NB4 (cell line): ENCODE data around the gene PRKG1.
A peak's percentile ranks its signal among the peaks of the same experiment; 100 is the strongest.

Experiments
- DNase-seq: peaks from one replicate; pipeline ENCODE4 v3.0.0; 2010; ENCODE audit warnings: low read depth
- H3K4me3 ChIP-seq: one replicate; pipeline ENCODE4 v1.5.1; 2011; ENCODE audit warnings: mild to moderate bottlenecking, low read depth, low read length, moderate library complexity
- CTCF ChIP-seq: IDR thresholded peaks from one replicate; pipeline ENCODE4 v1.5.1; 2012; ENCODE audit warnings: low read depth, low read length
- MAX ChIP-seq: IDR thresholded peaks from 2 replicates; pipeline ENCODE4 v1.6.1; 2011; ENCODE audit warnings: low read depth, low read length
- MYC ChIP-seq: IDR thresholded peaks from 2 replicates; pipeline ENCODE4 v1.6.1; 2011; ENCODE audit warnings: low read depth, low read length
- POLR2A ChIP-seq: IDR thresholded peaks from 2 replicates; pipeline ENCODE4 v1.6.1; 2011; ENCODE audit warnings: mild to moderate bottlenecking; ENCODE audit not compliant: insufficient read length; ENCODE audit errors: extremely low read depth

PRKG1 gene

GRCh38 chr10:51406581-51406980, 332.3 kb downstream of the PRKG1 start:
- no peak overlapping the region for H3K4me3 ChIP-seq
- TF ChIP-seq MAX (no peak), POLR2A (no peak), MYC (no peak), CTCF (no peak)
- no peak for DNase-seq

- TF ChIP-seq POLR2A (no peak), MYC (no peak), CTCF (no peak), MAX (no peak)
- DNase-seq, result no peak
- H3K4me3 ChIP-seq, result no peak overlapping the region
These were observed 342.2 kb downstream of the PRKG1 start for GRCh38 chr10:51416494-51416893.

GRCh38 chr10:51419196-51420093, 345.2 kb downstream of the PRKG1 start:
- no peak for DNase-seq
- TF ChIP-seq MAX (no peak), CTCF (no peak), POLR2A (no peak), MYC (no peak)
- H3K4me3 ChIP-seq, result no peak overlapping the region

- TF ChIP-seq POLR2A (no peak), MYC (no peak)
- DNase-seq, result no peak
- H3K4me3 ChIP-seq, result no peak overlapping the region
These were observed 347.6 kb downstream of the PRKG1 start for GRCh38 chr10:51421853-51422252.

- peak; percentile 55 for TF ChIP-seq CTCF
- TF ChIP-seq MYC, result no peak
- DNase-seq, result peak; percentile 52
- H3K4me3 ChIP-seq, result no peak overlapping the region
These were observed 348.2 kb downstream of the PRKG1 start for GRCh38 chr10:51422311-51423120.

- TF ChIP-seq MYC, result no peak
- TF ChIP-seq MAX, result no peak
- TF ChIP-seq POLR2A, result no peak
- no peak for TF ChIP-seq CTCF
- no peak overlapping the region for H3K4me3 ChIP-seq
- no peak for DNase-seq
These were observed 348.8 kb downstream of the PRKG1 start for GRCh38 chr10:51423121-51423452.
